GM12873 (cell line): ENCODE data around the gene NOXRED1.

Experiments used
- CTCF ChIP-seq: IDR thresholded peaks from 2 replicates; pipeline ENCODE4 v1.5.1; 2012; ENCODE audit warnings: low read depth, mild to moderate bottlenecking, moderate library complexity, low read length, control low read depth; ENCODE audit not compliant: insufficient read depth; ENCODE audit errors: missing control alignments

The NOXRED1 gene

DNA sequence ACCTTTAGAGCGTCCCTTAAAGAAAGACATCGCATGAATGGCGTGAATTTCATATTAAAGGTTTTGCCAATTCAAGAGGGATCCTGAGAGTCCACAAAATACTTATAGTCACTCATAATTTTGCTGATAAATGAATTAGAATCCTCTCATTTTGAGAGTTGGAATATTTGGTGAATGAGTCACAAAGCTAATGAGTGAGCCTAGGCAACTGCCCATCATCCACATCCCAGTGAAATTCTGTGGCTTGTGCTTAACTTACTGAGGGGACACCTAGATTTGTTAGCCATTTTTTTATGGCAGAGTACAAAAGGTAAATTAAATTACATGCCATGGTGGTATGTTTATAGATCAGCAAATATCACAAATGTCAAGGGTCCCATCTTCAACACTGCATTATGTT, 12.7 kb upstream of the NOXRED1 start:
- no peak for TF ChIP-seq CTCF

DNA sequence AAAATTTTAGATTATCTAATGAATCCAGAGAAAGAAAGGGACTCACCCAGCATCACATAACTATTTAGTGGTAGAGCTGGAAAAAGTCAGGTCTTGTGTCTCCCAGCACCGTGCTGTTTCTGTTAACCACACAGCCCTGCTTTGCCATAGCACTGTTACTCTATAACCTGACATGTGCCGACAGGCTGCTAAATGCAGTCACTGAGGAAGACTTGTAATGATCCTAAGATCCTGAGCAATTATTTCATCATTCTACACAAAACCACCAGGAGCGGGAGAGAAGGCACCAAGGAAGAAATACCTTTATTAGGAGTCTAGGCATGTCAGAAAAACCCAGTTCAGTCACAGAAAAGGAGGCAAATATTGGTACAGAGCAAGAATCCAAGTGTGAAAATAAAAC, 3.1 kb upstream of the NOXRED1 start:
- TF ChIP-seq CTCF: no peak

DNA sequence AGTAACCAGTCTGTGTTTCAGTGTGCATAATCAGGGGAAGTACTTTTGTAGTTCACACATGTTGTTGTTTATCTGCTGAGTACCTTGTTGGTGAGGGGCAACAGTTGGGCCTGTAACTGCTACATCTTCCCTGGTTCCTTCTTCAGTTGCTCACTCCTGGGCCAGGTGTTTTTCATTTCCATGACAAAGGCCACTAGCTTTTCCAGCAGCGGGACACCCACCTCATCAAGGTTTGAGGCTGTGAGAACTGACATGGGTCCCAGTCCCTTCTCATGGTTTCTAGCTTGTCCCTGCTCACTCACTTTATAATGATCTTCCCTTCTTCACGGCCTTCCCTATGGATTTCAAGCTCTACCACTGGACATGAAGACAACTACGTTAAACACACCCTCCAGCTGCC, 1.5 kb upstream of the NOXRED1 start:
- TF ChIP-seq CTCF: no peak

- TF ChIP-seq CTCF: no peak
These were observed 2.1 kb downstream of the NOXRED1 start for GRCh38 chr14:77421201-77421600.

GRCh38 chr14:77416836-77417235, 6.5 kb downstream of the NOXRED1 start:
- no peak for TF ChIP-seq CTCF

GRCh38 chr14:77409131-77409533, 14.2 kb downstream of the NOXRED1 start:
- peak; percentile 51 for TF ChIP-seq CTCF

- TF ChIP-seq CTCF: no peak
These were observed 16.2 kb downstream of the NOXRED1 start for GRCh38 chr14:77407158-77407557.
